Naive thymus-derived CD4-positive, alpha-beta T cell (primary cell): ENCODE data around the gene GPAT2. TPM values are rescaled to one million over a fixed set of nuclear protein-coding genes. Genes with fewer than 3 reads are reported as not detected.
"Not testable (repeated sequence)": the region's sequence is repeated elsewhere in the genome, so short reads cannot be mapped to it uniquely, and the experiment has no call there.

Experiments
- ATAC-seq: fragments of 150-1000 bp; cut with Tn5 transposase; 2 replicates; pipeline ENCODE4 v1.10.0; 2021; ENCODE audit warnings: mild to moderate bottlenecking, moderate library complexity
- CTCF ChIA-PET: fragments of 350-600 bp; sonication (Branson Sonifier 250); formaldehyde crosslinking; loops from one replicate; lab custom pipeline; 2021; ENCODE audit warnings: antibody characterized with exemption; lab: Charles Lee
- POLR2A ChIA-PET: fragments of 350-600 bp; sonication (Branson Sonifier 250); formaldehyde crosslinking; loops from one replicate; lab custom pipeline; 2021; ENCODE audit warnings: antibody characterized with exemption, inconsistent platforms; lab: Charles Lee
- DNase-seq, 9 donors: peaks; one replicate each; pipeline versions ENCODE4 v3.0.0 to v3.0.0-alpha.2; 2020 to 2022; ENCODE audit warnings: mixed read lengths in 1 of 9
- H3K27ac ChIP-seq: one replicate; pipeline ENCODE4 v1.7.0; 2013; ENCODE audit warnings: mild to moderate bottlenecking, low read depth, low read length, moderate library complexity
- H3K27me3 ChIP-seq, 2 donors: one replicate each; pipeline ENCODE4 v1.7.0; 2013; ENCODE audit warnings: low read length in 2 of 2, mild to moderate bottlenecking in 2 of 2, moderate library complexity in 2 of 2; ENCODE audit not compliant: control insufficient read depth in 2 of 2, insufficient read depth in 2 of 2
- H3K36me3 ChIP-seq, 3 experiments: 1 replicate in 2 of 3; 2 replicates in 1 of 3; pipeline ENCODE4 v1.7.0; 2013; ENCODE audit warnings: low read length in 3 of 3, mild to moderate bottlenecking in 3 of 3, moderate library complexity in 1 of 3; ENCODE audit not compliant: insufficient read depth in 3 of 3, control insufficient read depth in 2 of 3
- H3K4me1 ChIP-seq, 2 donors: one replicate each; pipeline ENCODE4 v1.7.0; 2013; ENCODE audit warnings: low read length in 2 of 2, mild to moderate bottlenecking in 2 of 2, moderate library complexity in 1 of 2; ENCODE audit not compliant: control insufficient read depth in 2 of 2, insufficient read depth in 2 of 2
- H3K4me3 ChIP-seq: 2 replicates; pipeline ENCODE4 v1.7.0; 2013; ENCODE audit warnings: mild to moderate bottlenecking, low read length
- H3K9me3 ChIP-seq, 3 experiments: 1 replicate in 2 of 3; 2 replicates in 1 of 3; pipeline ENCODE4 v1.7.0; 2013; ENCODE audit warnings: low read length in 3 of 3; ENCODE audit not compliant: control insufficient read depth in 2 of 3
- H3K27ac Mint-ChIP-seq, 9 donors: one replicate each; pipeline ENCODE4 v1.8.0; 2020 to 2022; ENCODE audit warnings: mixed read lengths in 9 of 9, mild to moderate bottlenecking in 8 of 9, moderate library complexity in 5 of 9, inconsistent platforms in 2 of 9
- H3K27me3 Mint-ChIP-seq, 5 donors: one replicate each; pipeline ENCODE4 v1.8.0; 2021 to 2022; ENCODE audit warnings: mixed read lengths in 5 of 5, mild to moderate bottlenecking in 1 of 5
- H3K36me3 Mint-ChIP-seq, 5 donors: one replicate each; pipeline ENCODE4 v1.8.0; 2020 to 2022; ENCODE audit warnings: mixed read lengths in 5 of 5, mild to moderate bottlenecking in 3 of 5, inconsistent platforms in 1 of 5
- H3K4me1 Mint-ChIP-seq, 7 donors: one replicate each; pipeline ENCODE4 v1.8.0; 2020 to 2022; ENCODE audit warnings: mixed read lengths in 7 of 7, mild to moderate bottlenecking in 3 of 7, inconsistent platforms in 1 of 7
- H3K4me3 Mint-ChIP-seq, 10 donors: one replicate each; pipeline ENCODE4 v1.8.0; 2020 to 2022; ENCODE audit warnings: mild to moderate bottlenecking in 10 of 10, mixed read lengths in 10 of 10, moderate library complexity in 6 of 10, inconsistent platforms in 2 of 10
- H3K9me3 Mint-ChIP-seq, 11 donors: one replicate each; pipeline ENCODE4 v1.8.0; 2020 to 2022; ENCODE audit warnings: mixed read lengths in 11 of 11, mild to moderate bottlenecking in 4 of 11, inconsistent platforms in 1 of 11, moderate library complexity in 1 of 11
- intact Hi-C, 2 donors: fragments of 100-400 bp; cut with micrococcal nuclease; formaldehyde crosslinking; loops; one replicate each; pipeline ENCODE4 v1.15.1; 2023
- polyA plus RNA-seq, 2 donors: library from polyadenylated mRNA; unstranded; fragments of 300-500 nt; fragmentation: Illumina TruSeq; gene quantifications; one replicate each; pipeline ENCODE4 v1.2.3, GENCODE V29; 2021
- total RNA-seq, 6 experiments: library from RNA in 5 of 6; stranded (reverse) in 5 of 6; gene quantifications; 1 replicate in 5 of 6; 2 replicates in 1 of 6; pipeline ENCODE4 v1.2.3 and lab custom pipeline; 2021 to 2026

The GPAT2 gene
- total and polyA plus RNA-seq, 7 experiments from 2014 or later, result 0.34 to 11.3 (median 3.7) TPM

DNA sequence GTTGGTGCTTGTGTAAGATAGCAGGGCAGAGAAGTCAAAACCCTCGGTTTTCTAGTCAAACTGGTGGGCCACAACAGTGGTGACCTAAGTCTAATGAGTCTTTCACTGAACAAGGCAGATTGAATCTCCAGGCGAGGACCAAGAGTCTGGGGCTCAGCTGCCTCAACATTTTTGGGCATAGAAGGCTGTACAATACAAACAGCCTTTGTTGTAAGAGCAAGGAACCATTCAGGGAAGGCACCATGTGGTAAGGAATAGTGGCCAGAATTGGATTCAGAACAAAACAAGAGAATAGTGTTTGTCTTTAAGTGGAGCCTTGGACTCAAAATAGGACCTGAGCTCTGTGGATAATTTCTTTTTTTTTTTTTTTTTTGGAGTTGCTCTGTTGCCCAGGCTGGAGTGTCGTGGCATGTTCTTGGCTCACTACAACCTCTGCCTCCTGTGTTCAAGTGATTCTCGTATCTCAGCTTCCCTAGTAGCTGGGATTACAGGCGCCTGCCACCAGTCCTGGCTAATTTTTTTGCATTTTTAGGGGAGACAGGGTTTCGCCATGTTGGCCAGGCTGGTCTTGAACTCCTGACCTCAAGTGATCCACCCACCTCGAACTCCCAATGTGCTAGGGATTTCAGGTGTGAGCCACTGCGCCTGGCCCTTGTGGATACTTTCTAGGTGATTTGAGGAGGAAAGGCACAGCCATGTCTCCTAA is 22.5 kb downstream of the GPAT2 start:
- intact Hi-C loops, H3K4me3 ChIP-seq, H3K36me3 Mint-ChIP-seq, H3K27me3 Mint-ChIP-seq, H3K9me3 Mint-ChIP-seq, H3K36me3 ChIP-seq, H3K9me3 ChIP-seq, ATAC-seq, H3K27ac ChIP-seq, H3K27me3 ChIP-seq, DNase-seq, H3K4me1 ChIP-seq: not testable (repeated sequence)
- H3K4me3 Mint-ChIP-seq, result peak overlapping the region in 3 of 10 donors; percentile 17 to 63 (median 56)
- CTCF ChIA-PET, result interaction anchor here (0.6 kb wide), 1 partner anchor 494 kb away, joined by 4 read pairs; no protein-coding TSS in a partner anchor
- POLR2A ChIA-PET, result interaction anchor here (0.9 kb wide), 1 partner anchor 243 kb away, joined by 4 read pairs; no protein-coding TSS in a partner anchor
- H3K4me1 Mint-ChIP-seq, result peaks cover 0 to 13% (median 10%) of the 10 kb centered on the region in 7 donors
- H3K27ac Mint-ChIP-seq, result peak overlapping the region in 4 of 9 donors; percentile 10 to 45 (median 38)

DNA sequence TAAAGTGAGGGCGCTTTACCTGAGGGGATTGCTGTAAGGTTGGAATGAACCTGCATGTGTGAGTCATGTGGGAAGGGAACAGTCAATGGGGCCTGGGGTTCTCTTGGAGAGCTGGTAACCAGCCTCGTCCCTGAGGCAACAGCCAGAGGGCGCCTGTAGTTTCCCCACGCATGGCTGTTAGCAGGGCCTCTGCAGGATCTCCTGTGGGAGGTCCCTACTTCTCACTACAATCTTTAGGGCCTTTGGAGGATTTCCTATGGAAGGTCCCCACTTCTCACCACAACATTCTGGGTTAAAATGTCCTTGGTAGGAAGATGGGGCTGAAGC is 23.6 kb downstream of the GPAT2 start:
- H3K9me3 Mint-ChIP-seq, intact Hi-C loops, H3K4me3 ChIP-seq, H3K9me3 ChIP-seq, H3K27me3 ChIP-seq, H3K36me3 Mint-ChIP-seq, ATAC-seq, POLR2A ChIA-PET, H3K4me1 ChIP-seq, H3K36me3 ChIP-seq: not testable (repeated sequence)
- peak in 4 of 9 donors; percentile 9 to 44 (median 16) for DNase-seq
- peak overlapping the region; percentile 14 for H3K27ac ChIP-seq
- peaks cover 3 to 14% (median 8%) of the 10 kb centered on the region in 5 donors for H3K27me3 Mint-ChIP-seq
- peak overlapping the region; percentile 21 to 67 (median 54) for H3K4me3 Mint-ChIP-seq
- H3K27ac Mint-ChIP-seq, result peak overlapping the region in 4 of 9 donors; percentile 33 to 72 (median 62)
- peaks cover 0 to 13% (median 10%) of the 10 kb centered on the region in 7 donors for H3K4me1 Mint-ChIP-seq
- CTCF ChIA-PET, result interaction anchor here (1.2 kb wide), 1 partner anchor 107 kb away, joined by 3 read pairs; no protein-coding TSS in a partner anchor

DNA sequence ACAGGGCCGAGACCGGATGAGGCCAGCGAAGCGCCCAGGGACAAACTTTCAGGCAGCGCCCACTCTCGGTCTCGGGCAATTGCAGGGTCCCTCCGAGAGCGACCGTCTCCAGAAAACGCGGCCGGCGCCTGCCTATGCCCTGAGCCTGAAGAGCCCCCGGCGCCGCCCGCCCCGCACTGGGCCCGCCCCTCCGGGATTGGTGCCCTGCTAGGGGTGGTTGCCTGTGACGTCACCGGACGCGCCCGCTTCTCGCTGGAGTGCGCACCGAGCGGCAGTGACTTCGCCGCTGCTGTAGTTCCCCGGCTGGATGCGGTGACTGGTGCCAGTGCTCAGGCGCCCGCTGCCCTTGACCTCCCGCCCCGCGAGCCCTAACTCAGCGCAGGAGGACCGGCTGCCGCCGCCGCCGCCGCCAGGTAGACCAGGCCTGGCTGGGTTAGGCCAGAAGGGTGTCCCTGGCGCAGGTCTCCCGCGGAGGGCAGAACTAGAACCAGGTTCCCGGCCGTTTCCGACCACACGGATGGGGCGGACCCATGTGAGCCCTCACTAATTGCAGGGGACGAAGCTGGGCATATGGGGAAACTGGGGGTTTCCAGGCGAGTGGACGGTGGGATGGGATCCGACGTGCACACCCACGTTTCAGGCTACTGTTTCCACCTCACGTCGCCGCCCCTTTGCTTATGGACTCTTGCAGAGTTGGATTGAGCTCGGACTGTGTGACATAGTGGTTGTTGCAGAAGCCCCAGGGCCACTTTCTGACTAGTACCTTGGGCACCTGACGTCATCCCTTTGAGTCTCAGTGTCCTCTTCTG is 24.2 kb downstream of the GPAT2 start:
- not testable (repeated sequence) for H3K9me3 Mint-ChIP-seq

DNA sequence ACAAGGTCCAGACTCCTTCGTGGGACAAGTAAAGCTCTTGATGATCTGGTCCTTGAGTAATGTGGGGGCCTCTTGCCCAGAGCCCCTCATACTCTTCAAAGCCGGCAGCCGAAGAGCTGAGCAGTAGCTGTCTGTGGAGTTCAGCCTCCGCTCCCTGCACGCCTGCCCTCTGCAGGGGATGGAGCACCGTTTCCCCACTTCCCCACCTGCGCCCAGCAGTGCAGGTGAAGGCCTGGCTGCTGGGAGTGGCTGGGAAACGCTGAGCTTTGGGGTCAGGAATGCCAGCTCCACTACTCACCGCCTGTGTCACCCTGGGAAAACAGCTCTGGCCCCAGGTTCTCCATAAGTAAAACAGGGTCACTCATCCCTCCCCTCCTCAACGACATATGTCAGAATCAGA is 24.9 kb downstream of the GPAT2 start:
- H3K36me3 ChIP-seq, H3K9me3 ChIP-seq, H3K27me3 ChIP-seq, intact Hi-C loops, H3K36me3 Mint-ChIP-seq, POLR2A ChIA-PET, H3K9me3 Mint-ChIP-seq, H3K4me1 ChIP-seq: not testable (repeated sequence)
- Mint-ChIP-seq H3K4me3 (peak overlapping the region; percentile 70 to 83 (median 80)), H3K4me1 (peaks cover 0 to 13% (median 10%) of the 10 kb centered on the region in 7 donors), H3K27me3 (peaks cover 3 to 26% (median 18%) of the 10 kb centered on the region in 5 donors), H3K27ac (peak overlapping the region; percentile 34 to 93 (median 85))
- peak overlapping the region; percentile 35 for H3K4me3 ChIP-seq
- CTCF ChIA-PET, result interaction anchor here (1.0 kb wide), 1 partner anchor 17 kb away, joined by 4 read pairs; no protein-coding TSS in a partner anchor
- H3K27ac ChIP-seq, result peak overlapping the region; percentile 74
- peak; percentile 1 for ATAC-seq
- peak in 2 of 9 donors; percentile 8 to 16 for DNase-seq

More for the DNA sequence above, 24.2 kb downstream of the GPAT2 start:
- H3K4me1 ChIP-seq, H3K36me3 Mint-ChIP-seq, H3K27me3 ChIP-seq, H3K36me3 ChIP-seq, intact Hi-C loops, H3K9me3 ChIP-seq, POLR2A ChIA-PET: not testable (repeated sequence)
- Mint-ChIP-seq H3K4me1 (peaks cover 0 to 13% (median 10%) of the 10 kb centered on the region in 7 donors), H3K4me3 (peak overlapping the region; percentile 70 to 83 (median 80)), H3K27me3 (peaks cover 3 to 20% (median 12%) of the 10 kb centered on the region in 5 donors), H3K27ac (peak overlapping the region; percentile 34 to 93 (median 85))
- peak overlapping the region; percentile 35 for H3K4me3 ChIP-seq
- H3K27ac ChIP-seq, result peak overlapping the region; percentile 74
- DNase-seq, result peak; percentile 90 to 97 (median 94)
- peak; percentile 100 for ATAC-seq
- CTCF ChIA-PET, result interaction anchor here (1.0 to 1.2 kb wide), 2 partner anchors 18 to 108 kb away, joined by 3 to 4 read pairs; no protein-coding TSS in a partner anchor

GRCh38 chr2:96008051-96008450 is 26.7 kb downstream of the GPAT2 start:
- POLR2A ChIA-PET, ATAC-seq, H3K4me3 ChIP-seq, H3K27me3 ChIP-seq, H3K4me1 ChIP-seq, H3K9me3 Mint-ChIP-seq, H3K9me3 ChIP-seq, H3K36me3 ChIP-seq, DNase-seq, intact Hi-C loops, H3K27ac ChIP-seq, CTCF ChIA-PET, H3K36me3 Mint-ChIP-seq: not testable (repeated sequence)
- Mint-ChIP-seq H3K27me3 (peaks cover 7 to 36% (median 25%) of the 10 kb centered on the region in 5 donors), H3K27ac (peak overlapping the region in 3 of 9 donors; percentile 31 to 65 (median 38)), H3K4me1 (peaks cover 0 to 13% (median 10%) of the 10 kb centered on the region in 7 donors), H3K4me3 (peak overlapping the region in 1 of 10 donors; percentile 22)

DNA sequence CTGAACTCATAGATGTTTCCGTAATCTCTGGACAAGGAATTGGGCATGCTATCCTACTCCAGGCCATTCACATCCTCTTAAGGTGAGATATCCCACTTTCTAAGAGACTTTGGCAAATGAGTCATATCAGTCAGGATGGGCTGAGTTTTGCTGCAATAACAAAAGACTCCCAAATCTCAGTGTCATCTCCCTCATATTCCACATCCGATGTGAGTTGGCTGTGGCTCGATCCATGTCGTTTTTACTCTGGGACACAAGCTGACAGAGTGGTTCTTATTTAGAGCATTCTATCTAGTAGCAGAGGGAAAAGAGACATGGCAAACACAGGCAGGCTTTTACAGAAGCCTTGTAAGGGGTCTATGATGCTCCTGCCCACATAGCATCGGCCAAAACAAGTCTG is 28.5 kb downstream of the GPAT2 start:
- H3K9me3 ChIP-seq, H3K4me3 ChIP-seq, DNase-seq, H3K27ac ChIP-seq, ATAC-seq, H3K27me3 ChIP-seq, POLR2A ChIA-PET, H3K36me3 ChIP-seq, H3K9me3 Mint-ChIP-seq, H3K36me3 Mint-ChIP-seq, CTCF ChIA-PET, H3K4me1 ChIP-seq, intact Hi-C loops, H3K27ac Mint-ChIP-seq: not testable (repeated sequence)
- Mint-ChIP-seq H3K4me3 (peak overlapping the region in 1 of 10 donors; percentile 16), H3K4me1 (peaks cover 0 to 11% (median 9%) of the 10 kb centered on the region in 7 donors), H3K27me3 (peaks cover 7 to 48% (median 25%) of the 10 kb centered on the region in 5 donors)
